HCT116 (cell line): ENCODE measurements around the gene SCN1B. TPM values are rescaled to one million over a fixed set of nuclear protein-coding genes. Genes with fewer than 3 reads are reported as not detected.

Experiments
- ATAC-seq: fragments of 200-7000 bp; cut with Tn5 transposase; 2 replicates; pipeline ENCODE4 v1.9.1; 2020; ENCODE audit warnings: mild to moderate bottlenecking, moderate library complexity
- BruUV-seq: library from RNA; stranded (reverse); fragments of 400-500 nt; replicated peaks from 2 replicates; lab custom pipeline; 2021; lab: Mats Ljungman, UMichigan
- CTCF ChIA-PET: fragments of 300-600 bp; sonication (Branson Sonifier 250); formaldehyde crosslinking; loops from one replicate; lab custom pipeline; 2021; ENCODE audit warnings: antibody characterized with exemption; lab: Charles Lee
- POLR2A ChIA-PET: fragments of 300-600, 350-600 bp; sonication (Branson Sonifier 250); formaldehyde crosslinking; loops from one replicate; lab custom pipeline; 2021; ENCODE audit warnings: antibody characterized with exemption; lab: Charles Lee
- RAD21 ChIA-PET, 2 experiments: fragments of 300-600 bp; sonication (Branson Sonifier 250); formaldehyde crosslinking; loops; one replicate each; lab custom pipeline; 2023; ENCODE audit warnings: low total read pairs in 2 of 2; ENCODE audit not compliant: uncharacterized antibody in 2 of 2, unreplicated experiment in 2 of 2, low non-redundant PET in 1 of 2; lab: Charles Lee
- DNase-seq: peaks from one replicate; pipeline ENCODE4 v3.0.0-alpha.2; 2010; ENCODE audit warnings: low read depth, low spot score
- H2AFZ ChIP-seq: fragments of 200-600 bp; shearing (Covaris generic), sonication (generic); 2 replicates; pipeline ENCODE4 v1.6.1; 2017; ENCODE audit warnings: low read depth, mixed run types, mixed read lengths, antibody characterized with exemption, low read length; ENCODE audit not compliant: poor library complexity, severe bottlenecking
- H3K27ac ChIP-seq: 2 replicates; pipeline ENCODE4 v1.5.1; 2012; ENCODE audit warnings: low read depth, low read length
- H3K27me3 ChIP-seq: fragments of 200-600 bp; sonication (generic); 2 replicates; pipeline ENCODE4 v1.6.1; 2016; ENCODE audit warnings: mixed run types, low read length, mixed read lengths; ENCODE audit not compliant: insufficient read depth
- H3K36me3 ChIP-seq, 2 experiments: fragments of 200-500 bp in 1 of 2; fragments of 200-600 bp in 1 of 2; sonication (Bioruptor generic) in 1 of 2; sonication (generic) in 1 of 2; 2 replicates each; pipeline versions ENCODE4 v1.5.1 to v1.6.1; 2014 to 2016; ENCODE audit warnings: low read length in 2 of 2, inconsistent platforms in 1 of 2, mixed read lengths in 1 of 2, mixed run types in 1 of 2; ENCODE audit not compliant: insufficient read depth in 2 of 2, control insufficient read depth in 1 of 2
- H3K4me1 ChIP-seq, 2 experiments: fragments of 200-600 bp in 1 of 2; sonication (generic) in 1 of 2; 2 replicates each; pipeline versions ENCODE4 v1.5.1 to v1.6.1; 2012 to 2017; ENCODE audit warnings: low read length in 2 of 2, inconsistent platforms in 1 of 2, mild to moderate bottlenecking in 1 of 2, mixed read lengths in 1 of 2, mixed run types in 1 of 2, moderate library complexity in 1 of 2; ENCODE audit not compliant: insufficient read depth in 2 of 2, control insufficient read depth in 1 of 2
- H3K4me2 ChIP-seq: fragments of 200-600 bp; sonication (generic); 2 replicates; pipeline ENCODE4 v1.6.1; 2017; ENCODE audit warnings: mixed run types, low read length, mixed read lengths
- H3K4me3 ChIP-seq, 2 experiments: fragments of 200-600 bp in 1 of 2; sonication (generic) in 1 of 2; replicated peaks in 1 of 2; 2 replicates each; pipeline ENCODE4 v1.5.1; 2011 to 2016; ENCODE audit warnings: low read length in 2 of 2, control low read depth in 1 of 2, low read depth in 1 of 2, mild to moderate bottlenecking in 1 of 2, mixed read lengths in 1 of 2, mixed run types in 1 of 2
- H3K79me2 ChIP-seq: fragments of 200-600 bp; sonication (generic); 2 replicates; pipeline ENCODE4 v1.6.1; 2017; ENCODE audit warnings: mild to moderate bottlenecking, mixed run types, low read length, moderate library complexity, mixed read lengths; ENCODE audit not compliant: insufficient read depth
- H3K9ac ChIP-seq: fragments of 200-600 bp; sonication (generic); 2 replicates; pipeline ENCODE4 v1.6.1; 2016; ENCODE audit warnings: low read length, mixed read lengths
- H3K9me2 ChIP-seq: fragments of 200-600 bp; sonication (generic), shearing (Covaris generic); 2 replicates; pipeline ENCODE4 v1.6.1; 2017; ENCODE audit warnings: mixed run types, mild to moderate bottlenecking, moderate library complexity; ENCODE audit not compliant: insufficient read depth
- H3K9me3 ChIP-seq, 2 experiments: fragments of 200-500 bp in 1 of 2; fragments of 200-600 bp in 1 of 2; sonication (Bioruptor generic) in 1 of 2; sonication (generic) in 1 of 2; 2 replicates each; pipeline ENCODE4 v1.6.1; 2014 to 2017; ENCODE audit warnings: low read length in 2 of 2, mixed read lengths in 2 of 2, inconsistent platforms in 1 of 2, low read depth in 1 of 2, mild to moderate bottlenecking in 1 of 2, mixed run types in 1 of 2, moderate library complexity in 1 of 2; ENCODE audit not compliant: control insufficient read depth in 1 of 2, insufficient read depth in 1 of 2
- H4K20me1 ChIP-seq: fragments of 200-600 bp; sonication (generic), shearing (Covaris generic); 2 replicates; pipeline ENCODE4 v1.6.1; 2017; ENCODE audit warnings: mixed run types, mild to moderate bottlenecking, moderate library complexity; ENCODE audit not compliant: insufficient read depth
- CEBPB ChIP-seq: IDR thresholded peaks from 2 replicates; pipeline ENCODE4 v1.6.1; 2012; ENCODE audit warnings: low read depth
- CTCF ChIP-seq, 3 experiments: fragments of 200-600 bp in 1 of 3; sonication (generic) in 1 of 3; IDR thresholded peaks in 2 of 3; conservative IDR thresholded peaks in 1 of 3; 2 replicates each; pipeline ENCODE4 v1.5.1; 2012 to 2017; ENCODE audit warnings: low read depth in 2 of 3, low read length in 2 of 3, antibody characterized with exemption in 1 of 3, borderline replicate concordance in 1 of 3, control low read depth in 1 of 3, mild to moderate bottlenecking in 1 of 3, mixed read lengths in 1 of 3, mixed run types in 1 of 3, moderate library complexity in 1 of 3; ENCODE audit not compliant: insufficient read depth in 1 of 3
- FOSL1 ChIP-seq: IDR thresholded peaks from 2 replicates; pipeline ENCODE4 v1.6.1; 2012; ENCODE audit warnings: low read depth
- JUND ChIP-seq: IDR thresholded peaks from 2 replicates; pipeline ENCODE4 v1.6.1; 2012
- MAX ChIP-seq: IDR thresholded peaks from 2 replicates; pipeline ENCODE4 v1.6.1; 2012
- RAD21 ChIP-seq: IDR thresholded peaks from 2 replicates; pipeline ENCODE4 v1.6.1; 2012; ENCODE audit warnings: low read depth, mild to moderate bottlenecking
- REST ChIP-seq: IDR thresholded peaks from 2 replicates; pipeline ENCODE4 v1.6.1; 2012; ENCODE audit warnings: low read depth
- SP1 ChIP-seq: IDR thresholded peaks from 2 replicates; pipeline ENCODE4 v1.6.1; 2012; ENCODE audit warnings: low read depth
- SRF ChIP-seq: IDR thresholded peaks from 2 replicates; pipeline ENCODE4 v1.6.1; 2012; ENCODE audit warnings: low read depth
- TCF7L2 ChIP-seq: IDR thresholded peaks from 2 replicates; pipeline ENCODE4 v1.7.0; 2011; ENCODE audit warnings: borderline replicate concordance, inconsistent platforms; ENCODE audit not compliant: insufficient read depth, insufficient read length; ENCODE audit errors: extremely low read depth
- ZFX ChIP-seq: fragments of 450-650 bp; IDR thresholded peaks from 2 replicates; pipeline ENCODE4 v1.6.1; 2017
- ZNF274 ChIP-seq: fragments of 200-500 bp; sonication (Bioruptor generic); IDR thresholded peaks from 2 replicates; pipeline ENCODE4 v1.6.1; 2014; ENCODE audit warnings: mild to moderate bottlenecking, low read depth, low read length, inconsistent platforms
- intact Hi-C: fragments of 100-400 bp; cut with micrococcal nuclease; formaldehyde crosslinking; loops from 2 replicates; pipeline ENCODE4 v1.10.0; 2022
- total RNA-seq: library from RNA; stranded (reverse); gene quantifications from one replicate; pipeline ENCODE4 v1.2.1, GENCODE V29; 2021; ENCODE audit not compliant: unreplicated experiment

The SCN1B gene
- total RNA-seq, 1 experiment from 2014 or later, result 6.6 TPM

- ChIA-PET CTCF (no interaction called here), RAD21 (no interaction called here), POLR2A (no interaction called here)
- H3K79me2 ChIP-seq, result no peaks in the 10 kb centered on the region
- no peaks in the 10 kb centered on the region for H3K36me3 ChIP-seq
- TF ChIP-seq RAD21 (no peak), SP1 (no peak), MAX (no peak), CEBPB (no peak), CTCF (IDR thresholded peaks at IDR 0.05 in 2 of 3, conservative IDR thresholded peaks at IDR 0.05 in 1 of 3; ENCODE audit: borderline replicate concordance in 1 of 3, insufficient read depth in 1 of 3, low read depth in 2 of 3, low read length in 2 of 3) (no peak), ZFX (no peak), FOSL1 (no peak), SRF (no peak), ZNF274 (no peak), TCF7L2 (no peak), REST (no peak), JUND (no peak)
- H3K9me2 ChIP-seq, result no peaks in the 10 kb centered on the region
- H3K9me3 ChIP-seq, result no peaks in the 10 kb centered on the region
- intact Hi-C loops, result no loop called here
- H3K4me1 ChIP-seq, result no peaks in the 10 kb centered on the region
- ATAC-seq (no peak), DNase-seq (no peak)
- no peak overlapping the region for H3K4me3 ChIP-seq
- no TSS peak for BruUV-seq
- no peaks in the 10 kb centered on the region for H4K20me1 ChIP-seq
- H3K27me3 ChIP-seq, result no peaks in the 10 kb centered on the region
- no peak overlapping the region for H2AFZ ChIP-seq
- no peak overlapping the region for H3K27ac ChIP-seq
- H3K9ac ChIP-seq, result no peak overlapping the region
- H3K4me2 ChIP-seq, result no peak overlapping the region
Measured at GRCh38 chr19:35040826-35041547, 10.7 kb downstream of the SCN1B start.
